Measurements from ENCODE around the gene CLCA4. TPM values are rescaled to one million over a fixed set of nuclear protein-coding genes. Genes with fewer than 3 reads are reported as not detected.

Gene CLCA4
- total and polyA plus RNA-seq, 9 of the 15 experiments (the other 6 are each of a cell fraction or from before 2014, with no cell fraction given) = not detected

DNA sequence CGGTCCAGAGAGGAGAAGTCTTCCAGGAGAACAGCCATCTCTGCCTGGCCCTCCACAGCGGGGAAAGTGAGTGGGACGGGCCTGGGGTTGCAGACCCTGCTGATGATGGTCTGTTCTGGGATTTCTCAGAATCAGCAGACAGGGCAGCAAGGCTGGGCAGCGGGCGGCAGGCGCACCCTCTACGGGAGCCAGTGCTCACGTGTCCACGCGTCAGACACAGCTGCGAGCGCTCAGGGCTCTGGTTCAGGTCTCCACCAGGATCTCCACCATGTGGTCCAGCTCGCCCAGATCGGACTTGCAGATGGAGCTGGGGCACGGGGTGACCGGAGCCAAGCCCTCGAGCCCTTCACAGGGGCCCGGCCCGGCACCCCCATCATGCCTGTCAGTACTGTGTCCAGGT is 5.5 kb downstream of the CLCA4 start (continued):
- TF ChIP-seq ZNF764 (CRISPR knock-in tag; IDR thresholded peaks at IDR 0.05; ENCODE audit: low read depth) (no peak), NEUROD1 (IDR thresholded peaks at IDR 0.05; ENCODE audit: borderline replicate concordance, low read depth, low read length, partially characterized antibody) (no peak), UBTF (IDR thresholded peaks at IDR 0.05; ENCODE audit: borderline replicate concordance in 1 of 2, low read depth in 2 of 2, low read length in 2 of 2) (no peak)

- DNase-seq (ENCODE audit: extremely low read depth in 1 of 4, low spot score in 3 of 4) (no peak), FAIRE-seq (no peak), ATAC-seq (no peak)
- 0% methylated on average over 2 of the region's 2 CpGs for WGBS (ENCODE audit: insufficient coverage, low coverage, missing lambda C conversion rate)
- Histone ChIP-seq H3K79me2 (ENCODE audit: control insufficient read depth, insufficient read depth, low read length) (no peaks in the 10 kb centered on the region), H3K9ac (ENCODE audit: insufficient read depth in 1 of 2, low read depth in 2 of 2, low read length in 2 of 2) (no peak overlapping the region), H3K9me1 (ENCODE audit: control insufficient read depth, insufficient read depth, low read length) (no peaks in the 10 kb centered on the region), H3K4me1 (replicated peaks in 1 of 2; ENCODE audit: control insufficient read depth in 2 of 2, insufficient read depth in 2 of 2, low read length in 2 of 2) (peaks cover 0 to 7% of the 10 kb centered on the region in 2 experiments; a peak in 2 of 5 replicates), H3K27ac (ENCODE audit: extremely low read depth, low read depth, low read length) (no peak overlapping the region), H3K9me3 (replicated peaks; ENCODE audit: control insufficient read depth, insufficient read depth, low read depth, low read length) (no peaks in the 10 kb centered on the region; the same call in 1 of the 2 replicates), H3K4me3 (no peak overlapping the region), H3K4me2 (ENCODE audit: insufficient read depth, low read length) (no peak overlapping the region), H3K27me3 (ENCODE audit: control insufficient read depth in 2 of 2, insufficient read depth in 2 of 2, low read length in 2 of 2) (peaks cover 6 to 10% of the 10 kb centered on the region in 2 experiments; a peak in 4 of 5 replicates), H4K20me1 (replicated peaks; ENCODE audit: control insufficient read depth, insufficient read depth, low read length) (no peaks in the 10 kb centered on the region), H2AFZ (ENCODE audit: low read depth, low read length) (no peak overlapping the region), H3K36me3 (ENCODE audit: control insufficient read depth, insufficient read depth, low read length) (no peaks in the 10 kb centered on the region)
- BruUV-seq (replicated peaks) = no TSS peak
- intact Hi-C loops (cut with micrococcal nuclease) (no loop called here), in situ Hi-C loops (cut with MboI) (no loop called here)
- POLR2A ChIA-PET = no interaction called here
- CTCF ChIA-PET (ENCODE audit: low intra/inter-chr PET ratio) = no interaction called here
- no peak for TF ChIP-seq JUNB (CRISPR knock-in tag; conservative IDR thresholded peaks at IDR 0.05)
- TF ChIP-seq AFF4 (CRISPR knock-in tag; IDR thresholded peaks at IDR 0.05) = no peak
- no peak for TF ChIP-seq ZNF146 (CRISPR knock-in tag; IDR thresholded peaks at IDR 0.05; ENCODE audit: unreplicated experiment)
- no peak for TF ChIP-seq NCOA1 (IDR thresholded peaks at IDR 0.05; ENCODE audit: low read depth)
- no peak for TF ChIP-seq NR2F6 (CRISPR knock-in tag; IDR thresholded peaks at IDR 0.05)
- no peak for TF ChIP-seq RBBP5 (IDR thresholded peaks at IDR 0.05; ENCODE audit: borderline replicate concordance, insufficient read depth, low read length, poor library complexity, severe bottlenecking)
- TF ChIP-seq NCOA2 (IDR thresholded peaks at IDR 0.05; ENCODE audit: partially characterized antibody in 2 of 2) = no peak
Measured at GRCh38 chr1:86557739-86558138, 10.9 kb downstream of the CLCA4 start.

Measured in K562 (cell line).